Left ventricle myocardium inferior (tissue), 1 donor: ENCODE data around the gene ARSK. TPM values are rescaled to one million over a fixed set of nuclear protein-coding genes. Genes with fewer than 3 reads are reported as not detected.

Experiments used
- DNase-seq: peaks from one replicate; pipeline ENCODE4 v3.0.0-alpha.2; 2020
- H3K27ac ChIP-seq: fragments of 200-600 bp; replicated peaks from 2 replicates; pipeline ENCODE4 v1.8.0; 2021
- H3K27me3 ChIP-seq: fragments of 200-600 bp; 2 replicates; pipeline ENCODE4 v1.8.0; 2021; ENCODE audit warnings: low read depth
- H3K36me3 ChIP-seq: fragments of 200-600 bp; 2 replicates; pipeline ENCODE4 v1.8.0; 2021
- H3K4me1 ChIP-seq: fragments of 200-600 bp; 2 replicates; pipeline ENCODE4 v1.8.0; 2021
- H3K4me3 ChIP-seq: fragments of 200-600 bp; 2 replicates; pipeline ENCODE4 v1.8.0; 2021; ENCODE audit warnings: mild to moderate bottlenecking, moderate library complexity
- H3K9me3 ChIP-seq: fragments of 200-600 bp; replicated peaks from 2 replicates; pipeline ENCODE4 v1.8.0; 2021
- intact Hi-C: fragments of 100-400 bp; cut with micrococcal nuclease; formaldehyde crosslinking; loops from one replicate; pipeline ENCODE4 v1.11.0; 2022
- total RNA-seq: library from RNA; stranded (reverse); fragmentation: NEBNext Ultra II Directional; extraction: Animal tissue kit (Norgen Biotek cat#: 25700); gene quantifications from one replicate; pipeline ENCODE4 v1.2.1, GENCODE V29; 2021
- TF ChIP-seq, protein P1 (sequence below): fragments of 200-600 bp; IDR thresholded peaks from 2 replicates; pipeline ENCODE4 v1.8.0; 2021; ENCODE audit warnings: antibody characterized with exemption, mild to moderate bottlenecking, borderline replicate concordance
- donor health status: DM: no; HTN: yes; CAD: no; lungs with severe emphysema.

The ARSK gene
- total RNA-seq, 1 donor from 2014 or later = 3.7 TPM

DNA sequence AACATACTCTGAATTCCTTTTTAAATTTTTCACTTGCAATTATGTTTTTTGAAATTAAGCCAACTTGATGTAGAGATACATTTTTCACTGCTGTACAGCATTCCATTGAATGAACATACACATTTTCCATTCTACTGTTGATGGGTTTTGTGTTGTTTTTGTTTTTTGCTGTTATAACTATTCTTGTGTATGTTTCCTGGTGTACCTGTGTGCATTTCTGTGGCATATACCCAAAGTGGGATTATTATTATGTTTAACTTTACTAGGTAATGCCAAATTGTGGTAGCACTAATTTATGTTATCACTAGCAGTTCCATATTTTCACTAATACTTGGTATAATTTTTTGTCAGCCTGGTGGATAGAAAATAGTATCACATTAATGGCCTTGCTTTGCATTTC, 94.4 kb downstream of the ARSK start:
- DNase-seq = no peak
- Histone ChIP-seq H3K27me3 (no peaks in the 10 kb centered on the region), H3K27ac (no peak overlapping the region), H3K4me1 (peaks cover 16% of the 10 kb centered on the region), H3K9me3 (no peaks in the 10 kb centered on the region), H3K4me3 (no peak overlapping the region), H3K36me3 (no peaks in the 10 kb centered on the region)
- intact Hi-C loops = no loop called here
- TF ChIP-seq, protein P1, sequence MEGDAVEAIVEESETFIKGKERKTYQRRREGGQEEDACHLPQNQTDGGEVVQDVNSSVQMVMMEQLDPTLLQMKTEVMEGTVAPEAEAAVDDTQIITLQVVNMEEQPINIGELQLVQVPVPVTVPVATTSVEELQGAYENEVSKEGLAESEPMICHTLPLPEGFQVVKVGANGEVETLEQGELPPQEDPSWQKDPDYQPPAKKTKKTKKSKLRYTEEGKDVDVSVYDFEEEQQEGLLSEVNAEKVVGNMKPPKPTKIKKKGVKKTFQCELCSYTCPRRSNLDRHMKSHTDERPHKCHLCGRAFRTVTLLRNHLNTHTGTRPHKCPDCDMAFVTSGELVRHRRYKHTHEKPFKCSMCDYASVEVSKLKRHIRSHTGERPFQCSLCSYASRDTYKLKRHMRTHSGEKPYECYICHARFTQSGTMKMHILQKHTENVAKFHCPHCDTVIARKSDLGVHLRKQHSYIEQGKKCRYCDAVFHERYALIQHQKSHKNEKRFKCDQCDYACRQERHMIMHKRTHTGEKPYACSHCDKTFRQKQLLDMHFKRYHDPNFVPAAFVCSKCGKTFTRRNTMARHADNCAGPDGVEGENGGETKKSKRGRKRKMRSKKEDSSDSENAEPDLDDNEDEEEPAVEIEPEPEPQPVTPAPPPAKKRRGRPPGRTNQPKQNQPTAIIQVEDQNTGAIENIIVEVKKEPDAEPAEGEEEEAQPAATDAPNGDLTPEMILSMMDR = no peak

GRCh38 chr5:95649842-95650620, 95.1 kb downstream of the ARSK start:
- Histone ChIP-seq H3K27ac (no peak overlapping the region), H3K27me3 (no peaks in the 10 kb centered on the region), H3K4me3 (no peak overlapping the region), H3K36me3 (no peaks in the 10 kb centered on the region), H3K9me3 (no peaks in the 10 kb centered on the region), H3K4me1 (peaks cover 12% of the 10 kb centered on the region)
- DNase-seq = no peak
- intact Hi-C loops = no loop called here
- TF ChIP-seq, protein P1 = no peak

GRCh38 chr5:95652849-95653248, 97.9 kb downstream of the ARSK start:
- intact Hi-C loops = no loop called here
- TF ChIP-seq, protein P1 = no peak

DNA sequence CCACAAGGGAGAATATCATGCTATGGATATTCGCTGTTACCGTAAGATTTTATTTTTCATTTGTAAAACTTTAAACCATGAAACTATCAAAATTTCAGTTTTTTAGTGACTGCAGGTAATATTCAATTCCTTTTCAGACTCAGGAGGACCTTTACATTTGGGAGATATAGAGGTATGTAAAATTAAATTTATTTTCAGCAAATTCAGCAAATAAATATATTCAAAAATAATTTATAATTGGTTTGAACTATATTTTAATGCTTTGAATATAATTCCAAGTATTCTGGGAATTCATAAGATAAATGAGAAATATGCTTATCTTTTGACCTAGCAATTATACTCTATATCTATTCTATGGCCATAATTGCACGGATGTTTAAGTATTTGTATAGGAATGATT, 99.3 kb downstream of the ARSK start:
- no peak overlapping the region for H3K27ac ChIP-seq
- DNase-seq = no peak
- TF ChIP-seq, protein P1 = no peak
- no peaks in the 10 kb centered on the region for H3K27me3 ChIP-seq
- no peaks in the 10 kb centered on the region for H3K36me3 ChIP-seq
- no peaks in the 10 kb centered on the region for H3K9me3 ChIP-seq
- H3K4me3 ChIP-seq = no peak overlapping the region
- intact Hi-C loops = no loop called here
- peaks cover 11% of the 10 kb centered on the region for H3K4me1 ChIP-seq

More at GRCh38 chr5:95652849-95653248, 97.9 kb downstream of the ARSK start:
- H3K27me3 ChIP-seq = no peaks in the 10 kb centered on the region
- H3K4me1 ChIP-seq = peaks cover 12% of the 10 kb centered on the region
- no peaks in the 10 kb centered on the region for H3K9me3 ChIP-seq
- no peaks in the 10 kb centered on the region for H3K36me3 ChIP-seq
- H3K27ac ChIP-seq = no peak overlapping the region
- DNase-seq = no peak
- H3K4me3 ChIP-seq = no peak overlapping the region

Other genes starting within 250 kb of the ARSK start
- gene FAM81B, start 163.7 kb upstream of the ARSK start, total RNA-seq = 6.2 TPM
- gene SKIC3, start 124 bp upstream of the ARSK start, total RNA-seq = 62.0 TPM
- 0.14 TPM for gene GPR150, start 65.0 kb downstream of the ARSK start, total RNA-seq
- 2.8 TPM for gene RFESD, start 91.7 kb downstream of the ARSK start, total RNA-seq
- gene SPATA9, start 127.9 kb downstream of the ARSK start, total RNA-seq = not detected
- gene RHOBTB3, start 176.2 kb downstream of the ARSK start, total RNA-seq = 79.7 TPM